IPS DF 6.9 (cell line): ENCODE measurements around the gene CWF19L1.
A peak's percentile ranks its signal among the peaks of the same experiment; 100 is the strongest.

ENCODE experiments used
- DNase-seq: peaks from one replicate; pipeline ENCODE4 v3.0.0-alpha.2; 2013; ENCODE audit warnings: low read depth, low spot score
- H3K27ac ChIP-seq: one replicate; pipeline ENCODE4 v1.5.1; 2013; ENCODE audit warnings: low read length, control low read depth
- H3K27me3 ChIP-seq: 2 replicates; pipeline ENCODE4 v1.6.1; 2013; ENCODE audit warnings: mild to moderate bottlenecking, low read length; ENCODE audit not compliant: control insufficient read depth, insufficient read depth
- H3K36me3 ChIP-seq: 2 replicates; pipeline ENCODE4 v1.6.1; 2013; ENCODE audit warnings: low read length; ENCODE audit not compliant: control insufficient read depth, insufficient read depth
- H3K4me1 ChIP-seq: 2 replicates; pipeline ENCODE4 v1.6.1; 2013; ENCODE audit warnings: low read length; ENCODE audit not compliant: control insufficient read depth, insufficient read depth
- H3K4me3 ChIP-seq: 2 replicates; pipeline ENCODE4 v1.5.1; 2013; ENCODE audit warnings: mild to moderate bottlenecking, low read length
- H3K9me3 ChIP-seq: 2 replicates; pipeline ENCODE4 v1.6.1; 2013; ENCODE audit warnings: low read length, inconsistent platforms; ENCODE audit not compliant: control insufficient read depth, insufficient read depth
- WGBS: extraction: QIAGEN DNeasy Blood & Tissue Kit; methylation state at CpG from one replicate; pipeline ENCODE4 v1.1.7; 2013; ENCODE audit warnings: mixed read lengths, missing lambda C conversion rate; ENCODE audit not compliant: insufficient read length, insufficient coverage; 5-methylcytosine and 5-hydroxymethylcytosine counted together

The CWF19L1 gene

DNA sequence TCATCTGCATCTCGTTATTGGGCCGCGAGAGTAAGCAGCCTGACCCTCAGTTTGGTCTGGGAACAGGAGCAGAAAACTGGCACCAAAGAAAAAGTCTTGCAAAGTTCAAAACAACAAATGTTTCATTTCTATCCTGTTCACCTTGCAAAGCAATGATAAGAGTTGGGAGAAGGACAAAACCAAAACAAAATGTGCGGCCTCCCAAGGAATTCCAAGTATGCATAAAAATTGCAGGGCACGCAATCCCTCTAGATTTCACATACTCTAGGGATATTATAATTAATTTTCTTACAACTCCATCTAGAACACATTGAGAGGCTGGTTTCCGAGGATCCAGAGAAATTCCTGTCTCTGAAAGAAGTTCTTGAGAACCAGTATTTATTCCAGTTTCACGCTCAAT lies 58.1 kb downstream of the CWF19L1 start:
- H3K4me1 ChIP-seq, result no peaks in the 10 kb centered on the region
- DNase-seq, result no peak
- no CpG with 5 or more reads among the region's 7 CpGs for WGBS
- no peaks in the 10 kb centered on the region for H3K27me3 ChIP-seq
- no peak overlapping the region for H3K27ac ChIP-seq
- H3K4me3 ChIP-seq, result no peak overlapping the region
- H3K36me3 ChIP-seq, result no peaks in the 10 kb centered on the region; the same call in 1 of the 2 replicates
- no peaks in the 10 kb centered on the region for H3K9me3 ChIP-seq

DNA sequence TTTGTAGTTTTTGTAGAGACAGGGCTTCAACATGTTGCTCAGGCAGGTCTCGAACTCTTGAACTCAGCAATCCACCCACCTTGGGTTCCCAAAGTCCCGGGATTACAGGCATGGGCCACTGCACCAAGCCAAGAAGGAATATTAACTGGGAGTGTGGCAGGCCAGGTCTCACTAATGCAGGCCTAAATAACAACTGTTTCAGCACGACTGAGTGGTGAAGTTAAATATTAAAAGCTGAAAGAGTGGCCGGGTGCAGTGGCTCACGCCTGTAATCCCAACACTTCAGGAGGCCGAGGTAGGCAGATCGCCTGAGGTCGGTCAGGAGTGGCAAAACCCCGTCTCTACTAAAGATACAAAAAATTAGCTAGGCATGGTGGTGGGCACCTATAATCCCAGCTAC lies 59.2 kb downstream of the CWF19L1 start:
- no peaks in the 10 kb centered on the region for H3K9me3 ChIP-seq
- WGBS, result no CpG with 5 or more reads among the region's 9 CpGs
- no peaks in the 10 kb centered on the region for H3K4me1 ChIP-seq
- no peaks in the 10 kb centered on the region for H3K27me3 ChIP-seq
- no peak for DNase-seq
- no peaks in the 10 kb centered on the region; the same call in 1 of the 2 replicates for H3K36me3 ChIP-seq
- no peak overlapping the region for H3K27ac ChIP-seq
- no peak overlapping the region for H3K4me3 ChIP-seq

DNA sequence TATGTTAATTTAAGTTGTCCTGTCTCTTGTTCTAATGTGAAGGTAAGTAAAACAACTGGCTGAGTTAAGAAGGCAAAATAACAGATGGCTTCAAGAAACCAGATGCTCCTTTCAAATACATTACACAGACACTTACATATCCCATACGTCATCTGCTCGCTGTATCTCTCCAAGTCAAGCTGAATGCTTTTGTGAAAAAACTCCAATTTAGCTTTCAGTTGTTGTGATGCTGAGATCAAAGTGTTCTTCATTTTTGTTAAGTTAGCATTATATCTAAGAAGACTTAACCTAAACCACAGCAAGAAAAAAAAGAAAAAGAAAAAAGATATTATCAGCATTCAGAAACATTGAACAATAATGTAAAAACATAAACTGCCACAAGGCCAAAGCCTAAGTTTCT lies 63.1 kb downstream of the CWF19L1 start:
- Histone ChIP-seq H3K27me3 (no peaks in the 10 kb centered on the region), H3K36me3 (peaks cover 4% of the 10 kb centered on the region; the same call in 1 of the 2 replicates), H3K9me3 (no peaks in the 10 kb centered on the region), H3K4me1 (no peaks in the 10 kb centered on the region), H3K27ac (no peak overlapping the region), H3K4me3 (no peak overlapping the region)
- no peak for DNase-seq
- WGBS, result no CpG with 5 or more reads among the region's 2 CpGs

DNA sequence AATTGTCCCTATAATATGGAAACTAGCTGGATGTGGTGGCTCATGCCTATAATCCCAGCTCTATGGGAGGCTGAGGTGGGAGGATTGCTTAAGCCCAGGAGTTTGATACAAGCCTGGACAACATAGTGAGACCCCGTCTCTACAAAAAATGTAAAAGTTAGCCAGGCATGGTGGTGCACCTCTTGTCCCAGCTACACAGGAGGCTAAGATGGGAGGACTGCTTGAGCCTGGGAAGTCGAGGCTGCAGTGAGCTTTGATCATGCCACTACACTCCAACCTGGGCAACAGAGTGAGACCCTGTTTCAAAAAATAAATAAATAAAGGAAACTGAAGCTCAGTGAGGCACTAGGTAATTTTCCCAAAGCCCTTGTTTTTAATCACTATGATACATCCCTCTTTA lies 65.9 kb downstream of the CWF19L1 start:
- H3K36me3 ChIP-seq, result peaks cover 4% of the 10 kb centered on the region; the same call in 1 of the 2 replicates
- H3K4me3 ChIP-seq, result no peak overlapping the region
- no peaks in the 10 kb centered on the region for H3K27me3 ChIP-seq
- no peaks in the 10 kb centered on the region for H3K4me1 ChIP-seq
- H3K9me3 ChIP-seq, result no peaks in the 10 kb centered on the region
- H3K27ac ChIP-seq, result no peak overlapping the region
- DNase-seq, result no peak
- WGBS, result no CpG with 5 or more reads among the region's 2 CpGs

DNA sequence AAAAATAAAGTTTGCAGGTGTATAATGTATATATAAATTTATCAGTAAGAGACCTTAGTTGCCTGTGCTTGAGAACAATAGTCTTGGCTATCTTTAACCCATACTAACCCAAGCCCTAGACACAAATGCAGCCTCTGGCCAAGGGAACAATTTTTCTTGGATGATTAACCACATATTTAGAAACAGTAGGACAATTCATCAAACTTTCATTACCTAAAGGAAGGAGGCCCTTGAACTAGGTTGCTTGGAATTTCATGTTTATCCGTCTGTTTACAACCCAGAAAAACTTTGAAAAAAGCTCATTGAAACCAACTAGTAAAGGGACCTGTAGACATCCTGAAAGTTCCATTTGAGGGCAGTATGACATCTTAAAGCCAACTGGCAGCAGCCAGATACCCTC lies 72.7 kb downstream of the CWF19L1 start:
- no CpG with 5 or more reads among the region's 1 CpG for WGBS
- H3K9me3 ChIP-seq, result no peaks in the 10 kb centered on the region
- no peaks in the 10 kb centered on the region for H3K27me3 ChIP-seq
- H3K4me1 ChIP-seq, result no peaks in the 10 kb centered on the region
- H3K27ac ChIP-seq, result no peak overlapping the region
- H3K4me3 ChIP-seq, result no peak overlapping the region
- no peak for DNase-seq
- H3K36me3 ChIP-seq, result no peaks in the 10 kb centered on the region; the same call in 1 of the 2 replicates

DNA sequence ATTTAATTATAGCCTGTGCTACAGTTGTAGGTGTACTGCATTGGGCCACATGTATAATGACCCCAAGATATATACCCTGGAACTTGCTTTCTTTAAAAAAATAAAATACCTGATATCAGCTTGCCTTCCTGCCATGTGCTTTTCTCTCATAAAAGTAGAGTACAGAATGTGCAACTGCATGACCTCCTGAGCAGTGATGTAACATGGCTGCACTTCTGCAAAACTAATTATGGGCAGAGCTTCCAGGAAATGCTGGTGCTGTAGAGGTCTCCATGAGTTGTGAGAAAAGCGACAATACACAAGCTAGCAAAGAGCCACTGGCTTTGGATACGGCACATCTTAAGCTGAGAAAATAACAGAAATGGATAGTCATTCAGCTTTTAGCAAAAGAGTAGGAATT lies 75.1 kb downstream of the CWF19L1 start:
- no peak for DNase-seq
- Histone ChIP-seq H3K4me1 (no peaks in the 10 kb centered on the region), H3K27ac (no peak overlapping the region), H3K4me3 (no peak overlapping the region), H3K36me3 (no peaks in the 10 kb centered on the region; the same call in 1 of the 2 replicates), H3K9me3 (no peaks in the 10 kb centered on the region), H3K27me3 (no peaks in the 10 kb centered on the region)
- WGBS, result no CpG with 5 or more reads among the region's 2 CpGs

DNA sequence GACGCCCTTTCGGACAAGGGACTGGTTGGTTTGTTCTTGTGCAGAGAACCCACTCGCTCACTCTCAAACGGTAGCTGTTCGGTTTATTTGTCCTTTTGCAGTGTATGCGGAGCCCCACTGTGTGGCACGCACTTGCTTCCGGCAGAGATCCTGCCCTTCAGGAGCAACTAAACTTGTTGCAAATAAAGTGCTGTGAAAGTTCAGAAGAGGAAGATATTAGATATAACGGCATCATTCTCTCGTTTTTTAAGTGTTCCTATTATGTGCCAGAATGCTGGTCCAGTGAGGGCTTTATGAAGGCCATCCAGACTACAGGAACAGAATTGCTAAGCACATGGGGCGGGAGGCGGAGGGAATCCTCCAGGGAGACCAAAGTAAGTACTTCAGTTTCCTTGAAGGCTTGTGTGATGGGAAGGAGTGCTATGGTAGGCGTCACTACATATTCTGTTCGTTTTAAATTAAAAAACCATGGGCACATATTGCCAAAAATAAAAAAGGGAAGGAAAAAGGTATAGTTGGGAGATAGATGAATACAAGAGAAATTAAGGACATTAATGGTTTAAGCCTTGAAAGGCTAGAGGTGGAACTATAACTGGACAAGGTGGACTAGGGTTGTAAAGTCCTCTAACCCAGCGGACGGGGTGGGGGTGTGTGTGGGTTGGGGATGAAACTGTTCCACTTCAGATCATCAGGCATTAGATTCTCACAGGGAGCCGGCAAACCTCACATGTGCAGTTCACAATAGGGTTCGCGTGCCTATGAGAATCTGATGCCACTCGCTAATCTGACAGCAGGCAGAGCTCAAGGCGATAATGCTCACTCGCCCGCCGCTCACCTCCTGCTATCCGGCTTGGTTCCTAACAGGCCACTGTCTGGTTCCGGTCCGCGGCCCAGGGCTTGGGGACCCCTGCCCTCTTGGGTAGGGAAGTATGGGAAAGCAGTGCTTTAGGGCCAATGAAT lies 80.9 kb downstream of the CWF19L1 start:
- WGBS, result no CpG with 5 or more reads among the region's 28 CpGs
- Histone ChIP-seq H3K27me3 (no peaks in the 10 kb centered on the region), H3K9me3 (no peaks in the 10 kb centered on the region), H3K36me3 (no peaks in the 10 kb centered on the region), H3K4me1 (peaks cover 2% of the 10 kb centered on the region), H3K4me3 (peak overlapping the region; percentile 75; the same call in 1 of the 2 replicates), H3K27ac (no peak overlapping the region)
- no peak for DNase-seq

DNA sequence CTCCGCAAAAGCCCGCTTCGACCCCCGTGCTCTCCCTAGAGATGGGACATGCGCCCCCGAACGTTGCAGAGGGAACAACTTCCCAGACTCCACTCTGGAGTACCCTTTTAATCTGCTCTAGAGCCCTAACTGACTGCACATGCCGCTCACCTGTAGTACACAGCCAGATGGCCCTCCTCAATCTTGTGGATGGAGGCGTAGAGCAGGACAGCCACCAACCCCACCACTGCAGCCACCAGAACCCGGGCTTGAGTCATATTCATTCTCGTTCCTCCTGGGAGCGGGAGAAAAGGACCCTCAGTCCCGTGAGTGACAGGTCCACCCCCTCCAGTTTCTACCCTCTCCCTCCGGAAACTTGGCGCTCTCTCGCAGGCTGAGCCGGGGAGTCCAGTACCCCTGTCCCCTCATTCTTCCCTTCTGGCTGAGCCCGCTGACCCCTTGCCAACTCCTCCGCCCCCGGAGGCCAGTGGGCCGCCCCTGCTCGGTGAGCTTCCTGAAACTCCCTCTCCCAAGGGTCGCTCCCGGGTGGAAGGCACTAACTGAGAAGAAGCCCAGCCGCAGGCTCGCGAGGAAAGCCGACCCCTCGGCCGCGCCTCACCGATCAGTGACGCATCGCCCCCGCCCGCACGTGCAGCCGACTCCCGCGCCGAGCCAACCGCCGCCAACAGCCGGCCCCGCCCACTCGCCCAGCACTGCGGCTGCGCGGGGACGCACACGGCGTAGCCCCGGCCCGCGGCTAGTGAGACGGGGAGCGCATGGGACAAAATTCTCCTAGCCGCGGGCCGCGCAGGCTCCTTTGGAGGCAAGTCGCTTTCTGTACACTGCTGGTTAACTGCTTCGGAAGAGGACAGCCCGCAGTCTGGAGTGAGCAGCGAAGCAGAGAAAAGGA lies 81.8 kb downstream of the CWF19L1 start, which contains the start of gene ERLIN1:
ERLIN1 (minus strand) TSS at position 666 of the 889 bp plus-strand sequence; CDS start at position 263, 403 bp downstream.
- Histone ChIP-seq H3K4me1 (peaks cover 2% of the 10 kb centered on the region), H3K36me3 (no peaks in the 10 kb centered on the region), H3K9me3 (no peaks in the 10 kb centered on the region), H3K27ac (no peak within 1 kb of the TSS), H3K4me3 (peak within 1 kb of the TSS; percentile 75), H3K27me3 (no peaks in the 10 kb centered on the region)
- peak; percentile 73 for DNase-seq
- no CpG with 5 or more reads among the region's 65 CpGs for WGBS

DNA sequence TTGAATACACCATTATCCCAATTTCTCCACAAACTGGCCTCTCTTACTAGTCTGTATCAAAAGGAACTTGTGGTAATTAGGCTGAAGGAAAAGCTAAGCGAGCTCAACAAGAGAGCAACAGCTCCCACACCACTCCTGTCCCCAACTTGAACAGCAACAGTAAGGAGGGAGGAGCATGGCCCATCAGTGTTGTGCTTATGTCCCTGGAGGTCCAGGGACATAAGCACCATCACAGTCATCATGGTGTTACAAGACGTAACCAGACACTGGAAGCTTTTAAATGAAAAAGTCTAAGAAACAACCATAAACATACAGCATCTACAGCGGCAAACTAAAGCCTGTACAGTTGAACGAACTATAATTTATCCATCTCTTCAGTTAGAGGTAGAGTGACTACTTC lies 82.6 kb downstream of the CWF19L1 start:
- Histone ChIP-seq H3K4me3 (peak overlapping the region; percentile 75; the same call in 1 of the 2 replicates), H3K27me3 (no peaks in the 10 kb centered on the region), H3K36me3 (no peaks in the 10 kb centered on the region), H3K9me3 (no peaks in the 10 kb centered on the region), H3K4me1 (peaks cover 2% of the 10 kb centered on the region), H3K27ac (no peak overlapping the region)
- WGBS, result no CpG with 5 or more reads among the region's 4 CpGs
- DNase-seq, result no peak

DNA sequence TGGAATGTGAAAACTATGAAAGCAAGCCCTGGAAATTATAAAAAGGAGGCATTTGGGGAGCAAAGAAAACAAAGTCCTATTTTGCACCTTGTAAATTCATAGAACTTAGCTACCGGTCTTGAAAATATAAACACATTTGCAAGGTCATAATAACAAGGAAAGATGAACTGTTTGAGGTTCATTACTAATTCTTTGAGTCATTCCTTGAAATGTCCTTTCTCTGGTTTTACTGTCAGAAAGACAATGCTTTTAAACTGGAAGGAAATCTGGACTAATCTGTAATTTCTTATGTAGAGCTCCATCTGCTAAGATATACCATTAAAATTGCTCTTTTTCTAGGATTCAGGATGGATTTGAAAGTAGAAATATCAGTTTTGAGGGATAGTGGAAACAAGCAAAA lies 83.0 kb downstream of the CWF19L1 start:
- WGBS, result no CpG with 5 or more reads among the region's 1 CpG
- Histone ChIP-seq H3K27ac (no peak overlapping the region), H3K27me3 (no peaks in the 10 kb centered on the region), H3K4me1 (peaks cover 2% of the 10 kb centered on the region), H3K9me3 (no peaks in the 10 kb centered on the region), H3K36me3 (no peaks in the 10 kb centered on the region), H3K4me3 (no peak overlapping the region)
- no peak for DNase-seq
